ENCODE results near the gene RHOXF2. TPM values are rescaled to one million over a fixed set of nuclear protein-coding genes. Genes with fewer than 3 reads are reported as not detected.

Gene RHOXF2, protein sequence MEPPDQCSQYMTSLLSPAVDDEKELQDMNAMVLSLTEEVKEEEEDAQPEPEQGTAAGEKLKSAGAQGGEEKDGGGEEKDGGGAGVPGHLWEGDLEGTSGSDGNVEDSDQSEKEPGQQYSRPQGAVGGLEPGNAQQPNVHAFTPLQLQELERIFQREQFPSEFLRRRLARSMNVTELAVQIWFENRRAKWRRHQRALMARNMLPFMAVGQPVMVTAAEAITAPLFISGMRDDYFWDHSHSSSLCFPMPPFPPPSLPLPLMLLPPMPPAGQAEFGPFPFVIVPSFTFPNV
- total RNA-seq, result not detected

DNA sequence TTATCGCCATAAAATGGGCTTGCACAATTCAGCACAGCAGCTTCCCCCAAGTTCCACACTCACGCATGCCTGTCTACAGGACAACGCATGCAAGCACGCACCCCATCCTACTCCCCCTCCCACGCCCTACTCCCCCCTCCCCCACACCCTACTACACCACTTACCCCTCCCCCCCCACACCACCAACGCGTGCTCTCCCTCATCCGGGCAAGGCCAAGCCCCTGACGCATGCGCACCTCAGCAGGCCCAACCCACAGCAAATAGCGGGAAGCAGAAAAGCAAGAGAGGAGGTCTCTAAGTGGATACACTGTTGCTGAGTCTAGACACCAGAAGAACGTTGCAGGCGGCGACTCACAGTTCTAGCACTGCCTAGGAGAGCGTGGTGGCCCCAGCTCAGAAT lies at the start of gene RHOXF2:
Gene RHOXF2, plus strand, starts transcription at position 301 of the 400 bp plus-strand sequence. CDS start 138 bp downstream, outside the sequence.

GRCh38 chrX:120115438-120115963 lies 42.9 kb upstream of the RHOXF2 start, which contains the start of gene RHOXF1:
Gene RHOXF1 (minus strand): TSS chrX:120115913. CDS start chrX:120115862, 51 bp downstream.

Other genes starting within 250 kb of the RHOXF2 start
- gene NKAP, start 214.9 kb upstream of the RHOXF2 start, total RNA-seq, result 1 to 10 TPM; 8.9 to 9.1 TPM
- not detected for gene RHOXF2B, start 80.9 kb upstream of the RHOXF2 start, total RNA-seq
- under 1 TPM; 0.53 to 0.55 TPM for gene RHOXF1, start 42.7 kb upstream of the RHOXF2 start, total RNA-seq
- 10 to 100 TPM; 18.2 to 18.3 TPM for gene ZBTB33, start 92.2 kb downstream of the RHOXF2 start, total RNA-seq
- not detected for gene TMEM255A, start 152.8 kb downstream of the RHOXF2 start, total RNA-seq
- not detected for gene ATP1B4, start 203.5 kb downstream of the RHOXF2 start, total RNA-seq